Body of pancreas (tissue), 4 donors: ENCODE measurements around the gene SLC2A8. TPM values are rescaled to one million over a fixed set of nuclear protein-coding genes. Genes with fewer than 3 reads are reported as not detected.

ENCODE experiments used
- ATAC-seq: fragments of 150-250 bp; one replicate; pipeline ENCODE4 v1.9.1; 2016
- DNase-seq, 4 donors: peaks; one replicate each; pipeline ENCODE4 v3.0.0-alpha.2; 2019
- H3K27ac ChIP-seq, 4 donors: fragments of 200-600 bp; sonication (generic); 1 replicate in 3 of 4; 2 replicates in 1 of 4; pipeline versions ENCODE4 v1.5.1 to v1.6.1; 2016 to 2019; ENCODE audit warnings: mild to moderate bottlenecking in 1 of 4, mixed read lengths in 1 of 4, moderate library complexity in 1 of 4
- H3K27me3 ChIP-seq, 2 donors: fragments of 200-600 bp; sonication (generic); one replicate each; pipeline ENCODE4 v1.6.0; 2016; ENCODE audit warnings: mild to moderate bottlenecking in 1 of 2
- H3K36me3 ChIP-seq, 2 donors: fragments of 200-600 bp; sonication (generic); replicated peaks in 1 of 2; 2 replicates each; pipeline ENCODE4 v1.5.1; 2016; ENCODE audit warnings: low read depth in 2 of 2; ENCODE audit not compliant: insufficient read depth in 1 of 2
- H3K4me1 ChIP-seq: fragments of 200-600 bp; sonication (generic); one replicate; pipeline ENCODE4 v1.6.0; 2016
- H3K4me3 ChIP-seq, 2 donors: fragments of 200-600 bp; sonication (generic); 1 replicate in 1 of 2; 2 replicates in 1 of 2; pipeline ENCODE4 v1.5.1; 2016 to 2019
- H3K9me3 ChIP-seq, 3 donors: fragments of 200-600 bp; sonication (generic); 1 replicate in 2 of 3; 2 replicates in 1 of 3; pipeline ENCODE4 v1.5.1; 2016
- CTCF ChIP-seq, 7 experiments: fragments of 450-650 bp in 4 of 7; fragments of 200-600 bp in 3 of 7; sonication (generic) in 3 of 7; IDR thresholded peaks; one replicate each; pipeline ENCODE4 v1.5.1; 2016 to 2019; ENCODE audit warnings: antibody characterized with exemption in 7 of 7
- POLR2A ChIP-seq, 3 donors: fragments of 450-650 bp; IDR thresholded peaks; one replicate each; pipeline ENCODE4 v1.6.1; 2016; ENCODE audit warnings: antibody characterized with exemption in 3 of 3, mild to moderate bottlenecking in 2 of 3
- WGBS, 2 donors: methylation state at CpG; one replicate each; pipeline ENCODE4 v1.1.5; 2017; 5-methylcytosine and 5-hydroxymethylcytosine counted together
- intact Hi-C: fragments of 100-400 bp; cut with DNase I; formaldehyde crosslinking; loops from one replicate; pipeline ENCODE4 v1.15.1; 2023
- total RNA-seq, 2 donors: library from RNA; depleted of rRNA; stranded (reverse); fragments of >200 nt; gene quantifications; one replicate each; pipeline ENCODE4 v1.1.0, GENCODE V29; 2016

Gene SLC2A8
- total RNA-seq, 2 donors from 2014 or later: 10.9 to 18.2 TPM

GRCh38 chr9:127422787-127423186, 25.8 kb downstream of the SLC2A8 start:
- no peak for DNase-seq
- Histone ChIP-seq H3K27me3 (no peaks in the 10 kb centered on the region), H3K4me3 (no peak overlapping the region), H3K36me3 (no peaks in the 10 kb centered on the region), H3K27ac (no peak overlapping the region), H3K9me3 (no peaks in the 10 kb centered on the region), H3K4me1 (peaks cover 41% of the 10 kb centered on the region)
- intact Hi-C loops: no loop called here
- no peak for TF ChIP-seq CTCF (IDR thresholded peaks at IDR 0.05)
- no peak for TF ChIP-seq POLR2A (IDR thresholded peaks at IDR 0.05)
- no peak for ATAC-seq
- WGBS, 2 donors: 36 to 37% methylated on average over 6 of the region's 6 CpGs

GRCh38 chr9:127423476-127423933, 26.5 kb downstream of the SLC2A8 start:
- ATAC-seq: no peak
- peak overlapping the region; percentile 15 to 69 for H3K4me3 ChIP-seq
- intact Hi-C loops: no loop called here
- H3K27ac ChIP-seq: peak overlapping the region; percentile 69 to 89 (median 78)
- H3K4me1 ChIP-seq: peaks cover 41% of the 10 kb centered on the region
- WGBS, 2 donors: 1% methylated on average over 9 of the region's 9 CpGs
- DNase-seq: no peak
- no peaks in the 10 kb centered on the region for H3K27me3 ChIP-seq
- no peaks in the 10 kb centered on the region for H3K9me3 ChIP-seq
- H3K36me3 ChIP-seq: no peaks in the 10 kb centered on the region
- TF ChIP-seq CTCF (IDR thresholded peaks at IDR 0.05) (no peak), POLR2A (IDR thresholded peaks at IDR 0.05) (no peak)

GRCh38 chr9:127423934-127424675, 27.1 kb downstream of the SLC2A8 start, which contains the start of gene ZNF79:
Gene ZNF79 (plus strand): TSS chr9:127424382. CDS start chr9:127424788, 406 bp downstream.
- H3K27me3 ChIP-seq: no peaks in the 10 kb centered on the region
- DNase-seq (peak; percentile 95), ATAC-seq (peak; percentile 97)
- intact Hi-C loops: no loop called here
- peaks cover 0 to 2% of the 10 kb centered on the region in 2 donors for H3K36me3 ChIP-seq
- no peaks in the 10 kb centered on the region for H3K9me3 ChIP-seq
- peak within 1 kb of the TSS; percentile 50 to 69 for H3K4me3 ChIP-seq
- TF ChIP-seq POLR2A (IDR thresholded peaks at IDR 0.05) (peak in 2 of 3 donors; percentile 78 to 81), CTCF (IDR thresholded peaks at IDR 0.05) (peak in 2 of 7 experiments; percentile 9 to 24)
- WGBS, 2 donors: 0% methylated on average over 14 to 54 of the region's 54 CpGs
- H3K4me1 ChIP-seq: peaks cover 41% of the 10 kb centered on the region
- peak within 1 kb of the TSS; percentile 69 to 89 (median 78) for H3K27ac ChIP-seq

GRCh38 chr9:127424676-127424999, 27.7 kb downstream of the SLC2A8 start:
- Histone ChIP-seq H3K4me1 (peaks cover 41% of the 10 kb centered on the region), H3K36me3 (peaks cover 0 to 2% of the 10 kb centered on the region in 2 donors), H3K4me3 (peak overlapping the region; percentile 50 to 69), H3K9me3 (no peaks in the 10 kb centered on the region), H3K27me3 (no peaks in the 10 kb centered on the region), H3K27ac (peak overlapping the region; percentile 69 to 89 (median 78))
- peak; percentile 33 for ATAC-seq
- 0% methylated on average over 13 of the region's 13 CpGs for WGBS, 2 donors
- DNase-seq: no peak
- intact Hi-C loops: no loop called here
- TF ChIP-seq POLR2A (IDR thresholded peaks at IDR 0.05) (no peak), CTCF (IDR thresholded peaks at IDR 0.05) (peak in 1 of 7 experiments; percentile 5)
